ENCODE data around the gene ACBD6.

Gene ACBD6

GRCh38 chr1:180366371-180367068 is 135.9 kb downstream of the ACBD6 start:
- DNase-seq, result no peak

GRCh38 chr1:180365039-180365438 is 137.3 kb downstream of the ACBD6 start:
- peak; percentile 54 for DNase-seq

DNA sequence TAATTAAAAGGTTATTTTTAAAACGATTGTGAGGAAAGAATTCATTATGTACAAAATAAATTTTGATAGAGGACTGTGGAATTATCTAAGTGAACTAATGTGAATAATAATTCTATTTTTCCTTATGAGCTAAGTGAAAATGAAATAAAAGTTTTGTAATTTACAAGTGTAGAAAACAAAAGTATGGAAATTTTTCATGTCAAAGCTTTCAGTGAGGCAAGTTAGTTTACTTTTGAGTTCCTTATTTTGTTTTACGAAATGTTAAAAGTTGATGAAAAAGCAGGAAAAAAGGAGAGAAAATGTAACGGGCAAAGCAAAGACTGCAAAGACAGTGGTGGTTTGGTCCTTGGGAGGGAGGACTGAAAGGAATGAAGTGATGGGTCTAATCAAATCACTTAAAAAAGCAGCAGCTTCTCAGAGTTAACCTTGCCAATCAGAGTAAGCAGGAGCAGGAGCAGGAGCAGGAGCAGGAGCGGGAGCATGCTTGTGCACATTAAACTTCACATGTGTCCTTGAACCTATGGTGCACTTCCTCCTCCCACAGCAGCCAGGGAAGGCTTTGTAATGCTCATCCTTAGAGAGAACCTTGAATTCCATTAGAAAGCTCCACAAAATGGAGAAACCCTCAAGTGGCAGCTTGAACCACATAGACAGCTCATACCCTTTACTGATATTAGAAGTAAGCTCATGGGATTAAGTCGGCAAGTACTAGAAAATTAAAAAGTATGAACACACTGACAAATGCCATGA is 139.0 kb downstream of the ACBD6 start:
- peak; percentile 63 for DNase-seq

GRCh38 chr1:180360333-180361075 is 141.9 kb downstream of the ACBD6 start:
- DNase-seq, result no peak

GRCh38 chr1:180358649-180359048 is 143.7 kb downstream of the ACBD6 start:
- DNase-seq, result no peak

DNA sequence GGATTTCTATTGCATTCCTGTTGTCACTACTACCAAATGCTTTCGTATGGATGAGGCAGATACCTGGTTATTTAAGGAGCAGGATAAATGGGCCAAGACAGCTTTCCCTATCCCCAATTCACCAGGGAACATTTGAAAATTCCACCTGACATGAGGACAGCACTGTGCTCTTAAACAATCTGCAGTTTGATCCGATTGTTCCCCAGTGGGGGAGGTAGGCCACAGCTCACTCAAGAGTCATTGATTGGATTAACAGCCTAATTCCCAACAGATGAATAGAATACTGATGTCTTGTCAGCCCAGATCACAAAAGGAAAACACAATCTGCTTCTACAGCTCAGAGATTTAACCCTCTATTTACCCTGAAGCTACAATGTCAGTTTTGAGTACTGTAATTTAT is 148.4 kb downstream of the ACBD6 start:
- DNase-seq, result no peak

GRCh38 chr1:180352588-180352987 is 149.8 kb downstream of the ACBD6 start:
- DNase-seq, result no peak

DNA sequence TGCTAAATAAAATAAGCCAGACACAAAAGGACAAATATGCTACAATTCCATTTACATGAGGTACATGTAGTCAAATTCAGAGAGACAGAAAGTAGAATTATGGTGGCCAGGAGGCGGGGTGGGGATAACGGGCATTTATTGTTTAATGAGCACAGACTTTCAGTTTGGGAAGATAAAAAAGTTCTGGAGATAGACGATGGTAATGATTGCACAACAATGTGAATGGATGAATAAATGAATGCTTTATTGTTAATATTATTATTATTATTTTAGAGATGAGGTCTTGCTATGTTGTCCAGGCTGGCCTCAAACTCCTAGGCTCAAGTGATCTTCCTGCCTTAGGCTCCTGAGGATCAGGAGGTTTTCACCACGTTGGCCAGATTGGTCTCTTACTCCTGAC is 150.4 kb downstream of the ACBD6 start:
- no peak for DNase-seq

GRCh38 chr1:180345148-180345547 is 157.2 kb downstream of the ACBD6 start:
- DNase-seq, result no peak

GRCh38 chr1:180343921-180344769 is 158.2 kb downstream of the ACBD6 start:
- DNase-seq, result peak; percentile 12

GRCh38 chr1:180327089-180327488 is 175.3 kb downstream of the ACBD6 start:
- no peak for DNase-seq

DNA sequence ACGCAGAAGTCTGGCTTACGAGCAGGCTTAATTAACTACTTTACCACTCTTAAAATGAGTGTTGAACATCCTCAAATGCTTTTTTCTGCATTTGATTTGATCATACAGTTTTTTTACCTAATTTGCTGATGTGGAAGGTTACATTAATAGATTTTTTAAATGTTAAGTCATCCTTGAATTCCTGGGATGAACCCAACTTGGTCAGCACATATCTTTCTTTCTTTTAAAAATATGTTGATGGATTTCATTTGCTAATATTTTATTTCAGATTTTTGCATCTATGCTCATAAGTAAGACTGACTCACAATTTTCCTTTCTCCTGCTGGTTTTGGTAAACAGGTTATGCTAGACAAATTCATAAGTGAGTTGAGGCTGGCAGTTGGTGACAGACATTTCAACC is 189.5 kb downstream of the ACBD6 start:
- no peak for DNase-seq

- DNase-seq, result no peak
Observed at GRCh38 chr1:180311011-180311730, 191.2 kb downstream of the ACBD6 start.

DNA sequence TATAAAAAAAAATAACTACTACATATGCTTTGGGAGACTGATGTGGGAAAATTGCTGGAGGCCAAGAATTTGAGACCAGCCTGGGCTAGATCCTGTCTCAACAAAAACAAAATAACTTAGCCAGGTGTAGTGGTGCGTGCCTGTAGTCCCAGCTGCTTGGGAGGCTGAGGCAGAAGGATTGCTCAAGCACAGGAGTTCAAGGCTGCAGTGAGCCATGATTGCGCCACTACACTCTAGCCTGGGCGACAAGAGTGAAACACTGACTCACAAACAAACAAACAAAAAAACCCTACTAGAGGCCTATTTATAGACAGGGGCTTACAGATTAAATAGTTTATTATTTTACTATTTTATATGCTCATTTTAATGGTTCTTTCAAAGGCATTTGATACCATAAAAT is 192.3 kb downstream of the ACBD6 start:
- DNase-seq, result peak; percentile 53

- no peak for DNase-seq
Observed at GRCh38 chr1:180309338-180309737, 193.0 kb downstream of the ACBD6 start.

DNA sequence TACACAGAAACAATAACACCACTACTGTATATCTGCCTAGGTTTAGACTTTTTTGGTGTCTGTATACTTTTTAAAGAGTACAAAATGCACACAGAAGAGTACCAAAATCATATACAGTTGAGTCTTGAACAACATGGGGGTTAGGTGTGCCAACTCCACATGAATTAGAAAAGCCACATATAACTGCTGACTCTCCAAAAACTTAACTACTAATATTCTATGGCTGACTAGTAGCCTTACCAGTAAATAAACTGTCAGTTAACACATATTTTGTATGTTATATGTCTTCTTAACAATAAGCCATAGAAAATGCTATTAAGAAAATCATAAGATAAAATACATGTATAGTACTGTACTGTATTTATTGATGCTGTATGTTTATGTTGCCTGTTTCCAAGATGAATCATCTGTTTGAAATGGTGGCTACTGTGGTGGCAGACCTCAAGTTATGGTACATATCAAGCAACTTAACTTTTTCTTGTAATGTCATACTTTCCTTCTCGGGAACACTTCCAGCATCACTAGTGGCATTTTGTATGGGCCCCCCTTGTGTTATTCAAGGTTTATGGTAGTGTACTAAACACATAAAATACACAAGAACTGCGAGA is 201.1 kb downstream of the ACBD6 start:
- DNase-seq, result no peak

- DNase-seq, result no peak
Observed at GRCh38 chr1:180299479-180300221, 202.7 kb downstream of the ACBD6 start.

DNA sequence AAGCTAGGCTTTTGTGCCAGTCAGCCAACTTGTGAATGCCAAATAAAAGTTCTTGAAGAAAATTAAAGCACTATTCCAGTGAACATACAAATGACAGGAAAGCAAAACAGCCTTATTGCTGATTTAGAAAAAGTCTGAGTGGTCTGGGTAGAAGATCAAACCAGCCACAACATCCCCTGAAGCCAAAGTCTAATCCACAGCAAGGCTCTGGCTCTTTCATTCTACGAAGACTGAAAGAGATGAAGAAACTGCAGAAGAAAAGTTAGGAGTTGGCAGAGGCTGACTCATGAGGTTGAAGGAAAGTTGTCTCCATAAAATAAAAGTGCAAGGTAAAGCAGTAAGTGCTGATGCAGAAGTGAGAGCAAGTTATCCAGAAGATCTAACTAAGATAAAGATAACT is 206.4 kb downstream of the ACBD6 start:
- DNase-seq, result no peak

GRCh38 chr1:180294711-180295110 is 207.7 kb downstream of the ACBD6 start:
- no peak for DNase-seq

DNA sequence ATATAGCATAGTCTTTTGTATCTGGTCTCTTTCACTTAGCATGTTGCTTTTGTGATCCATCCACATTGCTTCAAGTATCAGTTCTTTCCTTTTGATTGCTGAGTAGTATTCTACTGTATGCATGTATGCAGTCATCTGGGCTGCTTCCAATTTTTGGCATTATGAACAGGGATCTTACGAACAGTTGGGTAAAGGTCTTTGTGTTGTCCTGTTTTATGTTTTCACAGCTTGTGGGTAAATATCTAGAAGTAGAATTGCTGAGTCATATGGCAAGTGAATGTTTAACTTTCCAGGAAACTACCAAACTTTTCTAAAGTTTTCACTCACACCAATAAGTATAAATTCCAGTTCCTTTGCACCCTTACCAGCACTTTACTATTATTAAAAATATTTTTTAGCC is 211.4 kb downstream of the ACBD6 start:
- no peak for DNase-seq
